ENCODE data around the gene SGTA. TPM values are rescaled to one million over a fixed set of nuclear protein-coding genes. Genes with fewer than 3 reads are reported as not detected.

Gene SGTA
- total RNA-seq, 4 donors from 2014 or later, result 37.0 to 66.6 (median 47.5) TPM

- Histone ChIP-seq H3K9me3 (no peaks in the 10 kb centered on the region), H3K27me3 (no peaks in the 10 kb centered on the region), H3K4me1 (no peaks in the 10 kb centered on the region), H3K4me3 (no peak overlapping the region), H3K36me3 (peaks cover 0 to 42% (median 14%) of the 10 kb centered on the region in 4 donors), H3K27ac (no peak overlapping the region)
- intact Hi-C loops (cut with DNase I; ENCODE audit: low total_unique reads), result no loop called here
- in situ Hi-C loops (cut with MboI; ENCODE audit: low pct_ligation_motif_present in 1 of 4, low pct_unique_long_range_greater_than_20kb in 1 of 4, low sequenced_read_pairs in 3 of 4), result no loop called here
- no peak for TF ChIP-seq POLR2AphosphoS5 (IDR thresholded peaks at IDR 0.05)
- TF ChIP-seq EP300 (IDR thresholded peaks at IDR 0.05; ENCODE audit: low read depth), result no peak
- TF ChIP-seq POLR2A (IDR thresholded peaks at IDR 0.05), result no peak
- TF ChIP-seq CTCF (IDR thresholded peaks at IDR 0.05), result no peak
- DNase-seq, result no peak
- 88 to 91% methylated on average over 5 to 17 of the region's 17 CpGs for WGBS, 2 donors (ENCODE audit: low coverage in 1 of 2)
These were observed 23.7 kb downstream of the SGTA start for GRCh38 chr19:2759362-2759761.

GRCh38 chr19:2758601-2759313, 24.3 kb downstream of the SGTA start:
- intact Hi-C loops (cut with DNase I; ENCODE audit: low total_unique reads), result no loop called here
- 74 to 93% methylated on average over 9 to 17 of the region's 17 CpGs for WGBS, 2 donors (ENCODE audit: low coverage in 1 of 2)

GRCh38 chr19:2756921-2757881, 25.9 kb downstream of the SGTA start:
- in situ Hi-C loops (cut with MboI; ENCODE audit: low pct_ligation_motif_present in 1 of 4, low pct_unique_long_range_greater_than_20kb in 1 of 4, low sequenced_read_pairs in 3 of 4), result no loop called here
- Histone ChIP-seq H3K27me3 (no peaks in the 10 kb centered on the region), H3K4me3 (no peak overlapping the region), H3K4me1 (no peaks in the 10 kb centered on the region), H3K27ac (no peak overlapping the region), H3K36me3 (peaks cover 0 to 38% (median 13%) of the 10 kb centered on the region in 4 donors), H3K9me3 (no peaks in the 10 kb centered on the region)
- intact Hi-C loops (cut with DNase I; ENCODE audit: low total_unique reads), result no loop called here
- no peak for TF ChIP-seq POLR2AphosphoS5 (IDR thresholded peaks at IDR 0.05)
- TF ChIP-seq CTCF (IDR thresholded peaks at IDR 0.05), result no peak
- no peak for TF ChIP-seq EP300 (IDR thresholded peaks at IDR 0.05; ENCODE audit: low read depth)
- no peak for TF ChIP-seq POLR2A (IDR thresholded peaks at IDR 0.05)
- 96% methylated on average over 48 of the region's 48 CpGs; no CpG with 5 or more reads in 1 of the 2 donors for WGBS, 2 donors (ENCODE audit: low coverage in 1 of 2)
- no peak for DNase-seq

More at GRCh38 chr19:2758601-2759313, 24.3 kb downstream of the SGTA start:
- no peak overlapping the region for H3K27ac ChIP-seq
- H3K36me3 ChIP-seq, result peaks cover 0 to 38% (median 13%) of the 10 kb centered on the region in 4 donors
- no peaks in the 10 kb centered on the region for H3K9me3 ChIP-seq
- no peak for TF ChIP-seq POLR2A (IDR thresholded peaks at IDR 0.05)
- TF ChIP-seq CTCF (IDR thresholded peaks at IDR 0.05), result no peak
- DNase-seq, result no peak
- in situ Hi-C loops (cut with MboI; ENCODE audit: low pct_ligation_motif_present in 1 of 4, low pct_unique_long_range_greater_than_20kb in 1 of 4, low sequenced_read_pairs in 3 of 4), result no loop called here
- H3K27me3 ChIP-seq, result no peaks in the 10 kb centered on the region
- H3K4me3 ChIP-seq, result no peak overlapping the region
- no peaks in the 10 kb centered on the region for H3K4me1 ChIP-seq

GRCh38 chr19:2756477-2756876, 26.6 kb downstream of the SGTA start:
- Histone ChIP-seq H3K36me3 (peaks cover 0 to 38% (median 13%) of the 10 kb centered on the region in 4 donors), H3K9me3 (no peaks in the 10 kb centered on the region), H3K27ac (no peak overlapping the region), H3K4me1 (no peaks in the 10 kb centered on the region), H3K27me3 (no peaks in the 10 kb centered on the region), H3K4me3 (no peak overlapping the region)
- TF ChIP-seq POLR2A (IDR thresholded peaks at IDR 0.05) (no peak), EP300 (IDR thresholded peaks at IDR 0.05; ENCODE audit: low read depth) (no peak), POLR2AphosphoS5 (IDR thresholded peaks at IDR 0.05) (no peak), CTCF (IDR thresholded peaks at IDR 0.05) (no peak)
- intact Hi-C loops (cut with DNase I; ENCODE audit: low total_unique reads), result no loop called here
- no peak for DNase-seq
- in situ Hi-C loops (cut with MboI; ENCODE audit: low pct_ligation_motif_present in 1 of 4, low pct_unique_long_range_greater_than_20kb in 1 of 4, low sequenced_read_pairs in 3 of 4), result no loop called here
- 85 to 89% methylated on average over 5 to 8 of the region's 8 CpGs for WGBS, 2 donors (ENCODE audit: low coverage in 1 of 2)

Data from transverse colon (tissue), 4 donors.